Astrocyte (in vitro differentiated cells and primary cell): ENCODE measurements around the gene SLC35A2.

Experiments used
- EZH2 ChIP-seq: IDR thresholded peaks from 2 replicates; pipeline ENCODE4 v1.6.1; 2012; ENCODE audit warnings: mild to moderate bottlenecking, low read length, inconsistent platforms; ENCODE audit not compliant: insufficient read depth
- TF ChIP-seq, protein P1 (sequence below): IDR thresholded peaks from 2 replicates; pipeline ENCODE4 v1.5.1; 2011; ENCODE audit warnings: low read depth, mild to moderate bottlenecking, inconsistent platforms, low read length, moderate library complexity; ENCODE audit not compliant: insufficient read depth

- TF ChIP-seq, protein P1, sequence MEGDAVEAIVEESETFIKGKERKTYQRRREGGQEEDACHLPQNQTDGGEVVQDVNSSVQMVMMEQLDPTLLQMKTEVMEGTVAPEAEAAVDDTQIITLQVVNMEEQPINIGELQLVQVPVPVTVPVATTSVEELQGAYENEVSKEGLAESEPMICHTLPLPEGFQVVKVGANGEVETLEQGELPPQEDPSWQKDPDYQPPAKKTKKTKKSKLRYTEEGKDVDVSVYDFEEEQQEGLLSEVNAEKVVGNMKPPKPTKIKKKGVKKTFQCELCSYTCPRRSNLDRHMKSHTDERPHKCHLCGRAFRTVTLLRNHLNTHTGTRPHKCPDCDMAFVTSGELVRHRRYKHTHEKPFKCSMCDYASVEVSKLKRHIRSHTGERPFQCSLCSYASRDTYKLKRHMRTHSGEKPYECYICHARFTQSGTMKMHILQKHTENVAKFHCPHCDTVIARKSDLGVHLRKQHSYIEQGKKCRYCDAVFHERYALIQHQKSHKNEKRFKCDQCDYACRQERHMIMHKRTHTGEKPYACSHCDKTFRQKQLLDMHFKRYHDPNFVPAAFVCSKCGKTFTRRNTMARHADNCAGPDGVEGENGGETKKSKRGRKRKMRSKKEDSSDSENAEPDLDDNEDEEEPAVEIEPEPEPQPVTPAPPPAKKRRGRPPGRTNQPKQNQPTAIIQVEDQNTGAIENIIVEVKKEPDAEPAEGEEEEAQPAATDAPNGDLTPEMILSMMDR = no peak
- TF ChIP-seq EZH2 = no peak
Observed at GRCh38 chrX:48902776-48903175, 8.7 kb downstream of the SLC35A2 start.
